Keratinocyte (primary cell): ENCODE results near the gene PIP4K2C. TPM values are rescaled to one million over a fixed set of nuclear protein-coding genes. Genes with fewer than 3 reads are reported as not detected.

ENCODE experiments used
- DNase-seq: peaks from one replicate; pipeline ENCODE4 v3.0.0-alpha.2; 2011; ENCODE audit warnings: low read depth, missing footprints, low spot score
- FAIRE-seq: peaks from 2 replicates; lab custom pipeline; 2011; peaks lifted over from hg19 to GRCh38; lab: Jason Lieb, UNC
- H2AFZ ChIP-seq: 2 replicates; pipeline ENCODE4 v1.6.0; 2012; ENCODE audit warnings: low read length, control low read depth, inconsistent platforms; ENCODE audit not compliant: control insufficient read depth
- H3K27ac ChIP-seq: 2 replicates; pipeline ENCODE4 v1.5.1; 2011; ENCODE audit warnings: low read length; ENCODE audit not compliant: control insufficient read depth, insufficient read depth
- H3K27me3 ChIP-seq: 3 replicates; pipeline ENCODE4 v1.6.0; 2011; ENCODE audit warnings: low read length; ENCODE audit not compliant: control insufficient read depth, insufficient read depth; ENCODE audit errors: extremely low read depth
- H3K36me3 ChIP-seq, 2 experiments: 2 replicates in 1 of 2; 3 replicates in 1 of 2; pipeline ENCODE4 v1.5.1; 2011; ENCODE audit warnings: low read length in 2 of 2, mild to moderate bottlenecking in 1 of 2; ENCODE audit not compliant: control insufficient read depth in 2 of 2, insufficient read depth in 2 of 2; ENCODE audit errors: extremely low read depth in 1 of 2
- H3K4me1 ChIP-seq: 3 replicates; pipeline ENCODE4 v1.5.1; 2011; ENCODE audit warnings: low read length; ENCODE audit not compliant: control insufficient read depth, insufficient read depth; ENCODE audit errors: extremely low read depth
- H3K4me2 ChIP-seq: 3 replicates; pipeline ENCODE4 v1.6.0; 2011; ENCODE audit warnings: low read depth, low read length; ENCODE audit not compliant: control insufficient read depth, insufficient read depth; ENCODE audit errors: extremely low read depth
- H3K4me3 ChIP-seq, 3 experiments: fragments of 200-600 bp in 1 of 3; sonication (generic) in 1 of 3; 2 replicates in 2 of 3; 3 replicates in 1 of 3; pipeline ENCODE4 v1.5.1; 2011 to 2016; ENCODE audit warnings: low read length in 3 of 3, mild to moderate bottlenecking in 3 of 3, control low read depth in 2 of 3, inconsistent platforms in 1 of 3, low read depth in 1 of 3, mixed read lengths in 1 of 3, mixed run types in 1 of 3, moderate library complexity in 1 of 3; ENCODE audit not compliant: control insufficient read depth in 2 of 3, insufficient read depth in 2 of 3; ENCODE audit errors: extremely low read depth in 1 of 3
- H3K79me2 ChIP-seq: 2 replicates; pipeline ENCODE4 v1.6.0; 2012; ENCODE audit warnings: low read length; ENCODE audit not compliant: control insufficient read depth, insufficient read depth
- H3K9ac ChIP-seq: 3 replicates; pipeline ENCODE4 v1.6.0; 2011; ENCODE audit warnings: low read length; ENCODE audit not compliant: control insufficient read depth, insufficient read depth; ENCODE audit errors: extremely low read depth
- H3K9me1 ChIP-seq: 3 replicates; pipeline ENCODE4 v1.6.0; 2011; ENCODE audit warnings: low read length; ENCODE audit not compliant: control insufficient read depth, insufficient read depth; ENCODE audit errors: extremely low read depth
- H3K9me3 ChIP-seq: 2 replicates; pipeline ENCODE4 v1.5.1; 2012; ENCODE audit warnings: low read depth, low read length; ENCODE audit not compliant: control insufficient read depth
- H4K20me1 ChIP-seq: 3 replicates; pipeline ENCODE4 v1.6.0; 2011; ENCODE audit warnings: low read length; ENCODE audit not compliant: control insufficient read depth, insufficient read depth; ENCODE audit errors: extremely low read depth
- EZH2 ChIP-seq: IDR thresholded peaks from one replicate; pipeline ENCODE4 v1.6.1; 2012; ENCODE audit warnings: inconsistent platforms, mild to moderate bottlenecking, low read length, moderate library complexity
- dilution Hi-C: fragments of 300-500 bp; cut with MboI; formaldehyde crosslinking; loops from one replicate; pipeline ENCODE4 v1.7.0; 2020; ENCODE audit warnings: low sequenced_read_pairs; ENCODE audit not compliant: extremely low pct_ligation_motif_present
- polyA plus RNA-seq, 5 experiments: library from polyadenylated mRNA; depleted of rRNA in 3 of 5; stranded (reverse) in 3 of 5; stranded (forward) in 1 of 5; unstranded in 1 of 5; fragments of >200 nt; gene quantifications; 1 replicate in 1 of 5; 2 replicates in 3 of 5; 3 replicates in 1 of 5; pipeline versions ENCODE4 v1.2.1 to v1.2.3, GENCODE V29; 2011 to 2012; ENCODE audit warnings: missing spikeins in 2 of 5, low read depth in 1 of 5, low replicate concordance in 1 of 5
- TF ChIP-seq, protein P1 (sequence below), 3 experiments: IDR thresholded peaks in 1 of 3; conservative IDR thresholded peaks in 1 of 3; optimal IDR thresholded peaks in 1 of 3; 2 replicates in 2 of 3; 3 replicates in 1 of 3; pipeline versions ENCODE3 to v1.5.1; 2011; ENCODE audit warnings: low read length in 3 of 3, mild to moderate bottlenecking in 3 of 3, moderate library complexity in 2 of 3, control low read depth in 1 of 3, inconsistent platforms in 1 of 3; ENCODE audit not compliant: insufficient read depth in 2 of 3; ENCODE audit errors: extremely low read depth in 1 of 3

The PIP4K2C gene
- polyA plus RNA-seq, 1 donor (not counting 4 experiments of a cell fraction or from before 2014, with no cell fraction given) = 93.6 TPM

- Histone ChIP-seq H4K20me1 (no peaks in the 10 kb centered on the region), H3K4me1 (peaks cover 2% of the 10 kb centered on the region), H3K4me2 (no peak overlapping the region), H3K36me3 (no peaks in the 10 kb centered on the region), H3K27me3 (peaks cover 80% of the 10 kb centered on the region), H3K79me2 (no peaks in the 10 kb centered on the region), H3K9me3 (no peaks in the 10 kb centered on the region), H3K9me1 (no peaks in the 10 kb centered on the region), H3K9ac (no peak overlapping the region), H2AFZ (no peak overlapping the region), H3K4me3 (no peak overlapping the region), H3K27ac (no peak overlapping the region)
- no peak for TF ChIP-seq EZH2
- TF ChIP-seq, protein P1, sequence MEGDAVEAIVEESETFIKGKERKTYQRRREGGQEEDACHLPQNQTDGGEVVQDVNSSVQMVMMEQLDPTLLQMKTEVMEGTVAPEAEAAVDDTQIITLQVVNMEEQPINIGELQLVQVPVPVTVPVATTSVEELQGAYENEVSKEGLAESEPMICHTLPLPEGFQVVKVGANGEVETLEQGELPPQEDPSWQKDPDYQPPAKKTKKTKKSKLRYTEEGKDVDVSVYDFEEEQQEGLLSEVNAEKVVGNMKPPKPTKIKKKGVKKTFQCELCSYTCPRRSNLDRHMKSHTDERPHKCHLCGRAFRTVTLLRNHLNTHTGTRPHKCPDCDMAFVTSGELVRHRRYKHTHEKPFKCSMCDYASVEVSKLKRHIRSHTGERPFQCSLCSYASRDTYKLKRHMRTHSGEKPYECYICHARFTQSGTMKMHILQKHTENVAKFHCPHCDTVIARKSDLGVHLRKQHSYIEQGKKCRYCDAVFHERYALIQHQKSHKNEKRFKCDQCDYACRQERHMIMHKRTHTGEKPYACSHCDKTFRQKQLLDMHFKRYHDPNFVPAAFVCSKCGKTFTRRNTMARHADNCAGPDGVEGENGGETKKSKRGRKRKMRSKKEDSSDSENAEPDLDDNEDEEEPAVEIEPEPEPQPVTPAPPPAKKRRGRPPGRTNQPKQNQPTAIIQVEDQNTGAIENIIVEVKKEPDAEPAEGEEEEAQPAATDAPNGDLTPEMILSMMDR (optimal IDR thresholded peaks at IDR 0.05 in 1 of 3, IDR thresholded peaks at IDR 0.05 in 1 of 3, conservative IDR thresholded peaks at IDR 0.05 in 1 of 3; ENCODE audit: extremely low read depth in 1 of 3, insufficient read depth in 2 of 3, low read length in 3 of 3) = no peak
- dilution Hi-C loops = loop anchor here (10.0 kb wide), 1 partner anchor 55 kb away; no protein-coding TSS in a partner anchor
- no peak for DNase-seq
- no peak for FAIRE-seq
Measured at GRCh38 chr12:57629897-57630471, 39.0 kb downstream of the PIP4K2C start.

GRCh38 chr12:57630891-57631433 lies 40.0 kb downstream of the PIP4K2C start:
- no peaks in the 10 kb centered on the region for H3K36me3 ChIP-seq
- no peaks in the 10 kb centered on the region for H4K20me1 ChIP-seq
- H3K27ac ChIP-seq = no peak overlapping the region
- FAIRE-seq (no peak), DNase-seq (no peak)
- no peak overlapping the region for H3K9ac ChIP-seq
- no peaks in the 10 kb centered on the region for H3K9me1 ChIP-seq
- no peak overlapping the region for H2AFZ ChIP-seq
- dilution Hi-C loops = loop anchor here (10.0 kb wide), 1 partner anchor 56 kb away; no protein-coding TSS in a partner anchor
- H3K4me3 ChIP-seq = no peak overlapping the region
- H3K4me2 ChIP-seq = no peak overlapping the region
- peaks cover 2% of the 10 kb centered on the region for H3K4me1 ChIP-seq
- H3K9me3 ChIP-seq = no peaks in the 10 kb centered on the region
- H3K27me3 ChIP-seq = peaks cover 76% of the 10 kb centered on the region
- TF ChIP-seq, protein P1 (optimal IDR thresholded peaks at IDR 0.05 in 1 of 3, IDR thresholded peaks at IDR 0.05 in 1 of 3, conservative IDR thresholded peaks at IDR 0.05 in 1 of 3; ENCODE audit: extremely low read depth in 1 of 3, insufficient read depth in 2 of 3, low read length in 3 of 3) = no peak
- TF ChIP-seq EZH2 = no peak
- H3K79me2 ChIP-seq = no peaks in the 10 kb centered on the region
